Measurements from ENCODE around the gene LY6G6D.

LY6G6D gene

DNA sequence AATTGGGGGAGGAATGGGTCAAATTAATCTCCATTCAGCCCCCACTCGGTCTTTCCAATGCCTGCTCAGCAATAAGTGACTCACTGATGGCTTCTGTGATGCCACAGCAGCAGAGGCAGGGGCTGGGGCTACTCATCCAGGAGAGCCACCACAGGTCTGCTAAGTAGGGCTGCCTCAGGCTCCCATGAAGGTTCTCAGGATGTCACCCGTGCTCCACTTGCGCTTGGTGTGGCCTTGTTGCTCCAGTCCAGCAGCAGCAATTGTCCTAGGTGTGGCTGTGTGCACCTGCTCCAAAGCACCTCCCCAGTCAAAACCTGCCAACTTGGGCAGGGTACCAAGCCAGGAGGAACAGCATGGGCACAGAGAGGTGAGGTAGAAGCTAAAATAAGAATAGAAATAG, 7.0 kb downstream of the LY6G6D start:
- no peak overlapping the region for H3K4me3 ChIP-seq
- no peak for TF ChIP-seq CTCF (IDR thresholded peaks at IDR 0.05)
- intact Hi-C loops (cut with DNase I; ENCODE audit: low total_unique reads), result loop anchor here (10.0 kb wide), 1 partner anchor 113 kb away; no protein-coding TSS in a partner anchor
- no peak for DNase-seq
- H3K4me1 ChIP-seq, result peaks cover 0 to 4% (median 1%) of the 10 kb centered on the region in 4 donors
- H3K36me3 ChIP-seq, result peaks cover 15 to 31% (median 18%) of the 10 kb centered on the region in 3 donors
- H3K27ac ChIP-seq, result no peak overlapping the region
- no peaks in the 10 kb centered on the region for H3K27me3 ChIP-seq
- no peaks in the 10 kb centered on the region for H3K9me3 ChIP-seq

GRCh38 chr6:31723245-31723979, 8.3 kb downstream of the LY6G6D start, which contains the start of gene MPIG6B:
Gene MPIG6B, plus strand, starts transcription at chr6:31723373. Its CDS starts 11 bp downstream, at chr6:31723384.
- DNase-seq, result no peak
- TF ChIP-seq CTCF (IDR thresholded peaks at IDR 0.05), result no peak
- Histone ChIP-seq H3K27me3 (no peaks in the 10 kb centered on the region), H3K36me3 (peaks cover 20 to 38% (median 30%) of the 10 kb centered on the region in 3 donors), H3K27ac (no peak within 1 kb of the TSS), H3K4me1 (peaks cover 0 to 17% (median 11%) of the 10 kb centered on the region in 4 donors), H3K4me3 (no peak within 1 kb of the TSS), H3K9me3 (no peaks in the 10 kb centered on the region)
- intact Hi-C loops (cut with DNase I; ENCODE audit: low total_unique reads), result loop anchor here (10.0 kb wide), 1 partner anchor 111 kb away; no protein-coding TSS in a partner anchor

- H3K4me3 ChIP-seq, result no peak overlapping the region
- no peak for TF ChIP-seq CTCF (IDR thresholded peaks at IDR 0.05)
- intact Hi-C loops (cut with DNase I; ENCODE audit: low total_unique reads), result loop anchor here (10.0 kb wide), 1 partner anchor 111 kb away; no protein-coding TSS in a partner anchor
- no peaks in the 10 kb centered on the region for H3K9me3 ChIP-seq
- DNase-seq, result no peak
- H3K27ac ChIP-seq, result no peak overlapping the region
- peaks cover 20 to 38% (median 31%) of the 10 kb centered on the region in 3 donors for H3K36me3 ChIP-seq
- H3K4me1 ChIP-seq, result peaks cover 0 to 23% (median 16%) of the 10 kb centered on the region in 4 donors
- H3K27me3 ChIP-seq, result no peaks in the 10 kb centered on the region
Observed at GRCh38 chr6:31723980-31724691, 9.0 kb downstream of the LY6G6D start.

DNA sequence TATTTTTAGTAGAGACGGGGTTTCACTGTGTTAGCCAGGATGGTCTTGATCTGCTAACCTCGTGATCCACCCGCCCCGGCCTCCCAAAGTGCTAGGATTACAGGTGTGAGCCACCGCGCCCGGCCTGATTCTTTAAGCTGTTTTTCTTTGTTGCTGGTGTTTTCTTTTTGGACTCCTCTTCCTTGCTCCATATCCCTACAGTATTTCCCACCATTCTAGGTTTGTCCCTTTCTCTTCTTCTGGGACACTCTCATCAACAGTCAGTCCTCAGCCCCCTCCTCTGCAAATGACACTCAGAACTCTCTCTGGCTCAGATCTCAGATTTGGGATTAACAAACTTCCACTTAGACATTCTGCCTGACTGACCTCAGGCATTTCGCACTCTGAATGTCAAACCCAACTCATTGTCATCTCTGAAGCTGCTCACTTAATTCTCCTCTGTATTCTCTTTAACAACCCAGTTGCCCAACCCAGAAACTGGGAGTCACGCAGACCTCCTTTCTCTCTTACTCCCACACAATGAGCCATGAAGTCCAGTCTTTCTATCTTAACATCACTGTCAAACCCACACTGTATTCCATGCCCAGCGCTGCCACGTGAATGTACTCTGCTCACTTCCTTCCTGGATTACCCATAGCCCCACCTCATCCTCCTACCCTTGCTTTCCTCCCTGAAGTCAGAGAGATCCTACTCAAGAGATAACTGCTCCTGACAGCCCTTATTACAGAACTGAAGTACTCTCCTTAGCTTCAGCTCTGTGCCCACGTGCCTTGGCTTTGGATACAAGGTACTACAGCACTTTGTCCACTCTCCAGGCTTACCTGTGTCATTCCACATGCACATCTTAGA, 10.6 kb downstream of the LY6G6D start:
- H3K4me3 ChIP-seq, result no peak overlapping the region
- no peak overlapping the region for H3K27ac ChIP-seq
- TF ChIP-seq CTCF (IDR thresholded peaks at IDR 0.05), result no peak
- H3K4me1 ChIP-seq, result peaks cover 0 to 30% (median 22%) of the 10 kb centered on the region in 4 donors
- intact Hi-C loops (cut with DNase I; ENCODE audit: low total_unique reads), result loop anchor here (10.0 kb wide), 1 partner anchor 109 kb away; no protein-coding TSS in a partner anchor
- DNase-seq, result no peak
- H3K27me3 ChIP-seq, result no peaks in the 10 kb centered on the region
- H3K36me3 ChIP-seq, result peaks cover 22 to 39% (median 33%) of the 10 kb centered on the region in 3 donors
- H3K9me3 ChIP-seq, result no peaks in the 10 kb centered on the region
